ENCODE results near the gene PGPEP1.

- TF ChIP-seq CTCF (IDR thresholded peaks at IDR 0.05; ENCODE audit: extremely low read depth in 1 of 2, insufficient read depth in 1 of 2, low read depth in 1 of 2, low read length in 2 of 2) (no peak), MYC (IDR thresholded peaks at IDR 0.05; ENCODE audit: low read depth, low read length) (no peak)
Observed at GRCh38 chr19:18418483-18419194, 78.2 kb downstream of the PGPEP1 start.
